GM12878 (cell line): ENCODE data around the gene IER5. TPM values are rescaled to one million over a fixed set of nuclear protein-coding genes. Genes with fewer than 3 reads are reported as not detected.

Source experiments
- ATAC-seq: fragments of 200-7000 bp; cut with Tn5 transposase; 3 replicates; pipeline ENCODE4 v1.9.1; 2020; ENCODE audit warnings: mild to moderate bottlenecking, moderate library complexity
- BruUV-seq: library from RNA; stranded (reverse); fragments of 400-500 nt; replicated peaks from 2 replicates; lab custom pipeline; 2021; lab: Mats Ljungman, UMichigan
- CTCF ChIA-PET: fragments of 300-600 bp; sonication (Branson Sonifier 250); formaldehyde crosslinking; extraction: SDS; loops from one replicate; lab custom pipeline; 2021; ENCODE audit warnings: inconsistent platforms; lab: Yijun Ruan, JAX
- POLR2A ChIA-PET: fragments of 350-600 bp; formaldehyde crosslinking; extraction: SDS; loops from one replicate; lab custom pipeline; 2021; ENCODE audit warnings: inconsistent platforms; lab: Charles Lee
- RAD21 ChIA-PET: fragments of 300-600 bp; sonication (Branson Sonifier 250); formaldehyde crosslinking; loops from one replicate; lab custom pipeline; 2023; ENCODE audit warnings: antibody characterized with exemption; ENCODE audit not compliant: unreplicated experiment; lab: Charles Lee
- SMC1A ChIA-PET: fragments of 300-600 bp; sonication (Branson Sonifier 250); formaldehyde crosslinking; loops from one replicate; lab custom pipeline; 2023; ENCODE audit not compliant: unreplicated experiment, uncharacterized antibody; lab: Charles Lee
- DNase-seq: peaks from one replicate; pipeline ENCODE4 v3.0.0-alpha.2; 2011; ENCODE audit warnings: low read depth, low spot score
- FAIRE-seq: peaks from 3 replicates; lab custom pipeline; 2011; peaks lifted over from hg19 to GRCh38; lab: Jason Lieb, UNC
- H2AFZ ChIP-seq: 2 replicates; pipeline ENCODE4 v1.6.0; 2011; ENCODE audit warnings: low read depth, low read length, control low read depth; ENCODE audit not compliant: control insufficient read depth
- H3K27ac ChIP-seq: 2 replicates; pipeline ENCODE4 v1.5.1; 2011; ENCODE audit warnings: control low read depth; ENCODE audit not compliant: control insufficient read depth, insufficient read depth
- H3K27me3 ChIP-seq, 2 experiments: replicated peaks in 1 of 2; 2 replicates each; pipeline versions ENCODE4 v1.6.0 to v1.6.1; 2011; ENCODE audit warnings: low read length in 1 of 2; ENCODE audit not compliant: control insufficient read depth in 2 of 2, insufficient read depth in 2 of 2
- H3K36me3 ChIP-seq, 2 experiments: 2 replicates each; pipeline ENCODE4 v1.5.1; 2011; ENCODE audit warnings: low read length in 1 of 2; ENCODE audit not compliant: control insufficient read depth in 2 of 2, insufficient read depth in 2 of 2
- H3K4me1 ChIP-seq: 2 replicates; pipeline ENCODE4 v1.6.1; 2011; ENCODE audit warnings: mild to moderate bottlenecking, low read length, moderate library complexity, mixed read lengths; ENCODE audit not compliant: control insufficient read depth, insufficient read depth
- H3K4me2 ChIP-seq: 2 replicates; pipeline ENCODE4 v1.6.0; 2011; ENCODE audit warnings: control low read depth; ENCODE audit not compliant: control insufficient read depth, insufficient read depth
- H3K4me3 ChIP-seq: fragments of 200-600 bp; sonication (generic); 2 replicates; pipeline ENCODE4 v1.5.1; 2016
- H3K79me2 ChIP-seq: 2 replicates; pipeline ENCODE4 v1.6.0; 2011; ENCODE audit warnings: low read length; ENCODE audit not compliant: control insufficient read depth, insufficient read depth
- H3K9ac ChIP-seq: 2 replicates; pipeline ENCODE4 v1.8.0; 2011; ENCODE audit warnings: low read length, control low read depth, mixed read lengths; ENCODE audit not compliant: control insufficient read depth, insufficient read depth
- H3K9me3 ChIP-seq: replicated peaks from 3 replicates; pipeline ENCODE4 v1.5.1; 2011; ENCODE audit warnings: mild to moderate bottlenecking, low read length; ENCODE audit not compliant: control insufficient read depth, insufficient read depth
- H4K20me1 ChIP-seq: 2 replicates; pipeline ENCODE4 v1.6.0; 2011; ENCODE audit not compliant: control insufficient read depth, insufficient read depth
- JUNB ChIP-seq: IDR thresholded peaks from 2 replicates; pipeline ENCODE4 v1.6.1; 2016; ENCODE audit warnings: antibody characterized with exemption, mild to moderate bottlenecking
- SPI1 ChIP-seq: IDR thresholded peaks from 2 replicates; pipeline ENCODE4 v1.6.1; 2011; ENCODE audit warnings: low read depth, mild to moderate bottlenecking, low read length, moderate library complexity, borderline replicate concordance; ENCODE audit not compliant: insufficient read depth
- ZZZ3 ChIP-seq: IDR thresholded peaks from 2 replicates; pipeline ENCODE4 v1.6.1; 2011; ENCODE audit warnings: low read depth; ENCODE audit not compliant: control insufficient read depth, insufficient read length
- WGBS: methylation state at CpG from one replicate; pipeline ENCODE4 v1.1.6; 2016; ENCODE audit warnings: low lambda C conversion rate; ENCODE audit not compliant: insufficient replicate concordance, insufficient coverage; ENCODE audit errors: missing lambda C conversion rate; 5-methylcytosine and 5-hydroxymethylcytosine counted together
- in situ Hi-C: fragments of 300-500 bp; cut with MboI; formaldehyde crosslinking; loops from 9 replicates; pipeline ENCODE4 v1.14.3; 2018; ENCODE audit warnings: mixed read lengths
- intact Hi-C: fragments of 100-400 bp; cut with micrococcal nuclease; formaldehyde crosslinking; loops from one replicate; pipeline ENCODE4 v1.14.2; 2022; ENCODE audit not compliant: unreplicated experiment
- polyA plus RNA-seq, 11 experiments: library from polyadenylated mRNA; depleted of rRNA in 4 of 11; unstranded in 6 of 11; stranded (reverse) in 5 of 11; fragments of >200 nt; fragmentation: Nextera tagmentation in 4 of 11; fragmentation: Illumina TruSeq in 1 of 11; extraction: Ambion mirVana in 4 of 11; extraction: Trizol in 1 of 11; gene quantifications; 1 replicate in 1 of 11; 2 replicates in 10 of 11; pipeline versions ENCODE4 v1.2.1 to v1.2.3, GENCODE V29; 2011 to 2016; ENCODE audit warnings: inconsistent platforms in 2 of 11, missing spikeins in 2 of 11, low read depth in 1 of 11
- total RNA-seq, 4 experiments: library from RNA; depleted of rRNA in 3 of 4; stranded (reverse); fragments of >200 nt in 3 of 4; fragmentation: Illumina TruSeq in 1 of 4; extraction: Trizol in 1 of 4; gene quantifications; 2 replicates each; pipeline versions ENCODE4 v1.2.1 to v1.2.3, GENCODE V29; 2013 to 2021
- TF ChIP-seq, protein P1 (sequence below): IDR thresholded peaks from 2 replicates; pipeline ENCODE4 v1.6.1; 2011; ENCODE audit warnings: borderline replicate concordance, low read depth, mild to moderate bottlenecking, moderate library complexity, low read length; ENCODE audit not compliant: insufficient read depth, poor library complexity, severe bottlenecking

IER5 gene
- total and polyA plus RNA-seq, 10 of the 15 experiments (the other 5 are each of a cell fraction or from before 2014, with no cell fraction given), result 4.3 to 75.2 (median 30.5) TPM

DNA sequence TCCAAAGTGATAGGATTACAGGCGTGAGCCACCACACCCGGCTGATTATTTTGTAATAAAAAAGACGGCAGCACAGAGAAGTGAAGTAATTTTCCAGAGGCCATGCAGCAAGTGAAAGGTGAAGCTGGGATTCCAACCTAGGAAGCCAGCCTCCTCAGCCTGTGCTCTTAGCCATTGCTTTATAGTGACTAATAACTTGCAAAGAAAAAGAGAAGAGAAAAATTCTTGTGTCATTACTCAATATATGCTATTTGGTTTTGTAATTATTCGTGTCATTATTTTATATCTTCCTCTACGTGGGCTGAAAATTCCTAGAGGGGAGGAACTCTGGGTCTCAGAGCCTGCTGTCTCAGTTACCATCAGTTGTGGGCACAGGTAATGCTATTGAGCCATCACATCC, 1.6 kb upstream of the IER5 start:
- H3K36me3 ChIP-seq, result peaks cover 0 to 6% of the 10 kb centered on the region in 2 experiments; a peak in 1 of 4 replicates
- no peaks in the 10 kb centered on the region for H3K27me3 ChIP-seq
- ChIA-PET POLR2A (interaction anchor here (0.6 to 10.4 kb wide), 8 partner anchors 17 to 65 kb away, joined by 3 to 142 read pairs (median 6); no protein-coding TSS in a partner anchor), RAD21 (interaction anchor here (0.7 to 26.9 kb wide), 13 partner anchors 9 to 205 kb away, joined by 3 to 966 read pairs (median 5); partner anchors contain the start of gene MR1), CTCF (interaction anchor here (1.0 to 38.4 kb wide), 6 partner anchors 11 to 82 kb away, joined by 3 to 1067 read pairs (median 7); no protein-coding TSS in a partner anchor), SMC1A (interaction anchor here (0.7 to 39.2 kb wide), 15 partner anchors 11 to 205 kb away, joined by 3 to 1399 read pairs (median 8); partner anchors contain the start of gene MR1)
- in situ Hi-C loops, result loop anchor here (5.0 kb wide), 1 partner anchor 50 kb away; no protein-coding TSS in a partner anchor
- no TSS peak for BruUV-seq
- H3K4me3 ChIP-seq, result peak overlapping the region; percentile 68; the same call in 1 of the 2 replicates
- H3K4me2 ChIP-seq, result peak overlapping the region; percentile 90; the same call in 1 of the 2 replicates
- DNase-seq, result no peak
- intact Hi-C loops, result loop anchor here (5.0 to 10.0 kb wide), 2 partner anchors 205 to 848 kb away; no protein-coding TSS in a partner anchor
- H2AFZ ChIP-seq, result no peak overlapping the region
- no peak for FAIRE-seq
- H4K20me1 ChIP-seq, result no peaks in the 10 kb centered on the region
- H3K9ac ChIP-seq, result no peak overlapping the region; the same call in 1 of the 2 replicates
- H3K4me1 ChIP-seq, result peaks cover 13% of the 10 kb centered on the region; the same call in 1 of the 2 replicates
- TF ChIP-seq, protein P1, sequence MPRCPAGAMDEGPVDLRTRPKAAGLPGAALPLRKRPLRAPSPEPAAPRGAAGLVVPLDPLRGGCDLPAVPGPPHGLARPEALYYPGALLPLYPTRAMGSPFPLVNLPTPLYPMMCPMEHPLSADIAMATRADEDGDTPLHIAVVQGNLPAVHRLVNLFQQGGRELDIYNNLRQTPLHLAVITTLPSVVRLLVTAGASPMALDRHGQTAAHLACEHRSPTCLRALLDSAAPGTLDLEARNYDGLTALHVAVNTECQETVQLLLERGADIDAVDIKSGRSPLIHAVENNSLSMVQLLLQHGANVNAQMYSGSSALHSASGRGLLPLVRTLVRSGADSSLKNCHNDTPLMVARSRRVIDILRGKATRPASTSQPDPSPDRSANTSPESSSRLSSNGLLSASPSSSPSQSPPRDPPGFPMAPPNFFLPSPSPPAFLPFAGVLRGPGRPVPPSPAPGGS, result peak; percentile 30
- no peak for TF ChIP-seq ZZZ3
- TF ChIP-seq SPI1, result peak; percentile 39; the same call in 1 of the 2 replicates
- TF ChIP-seq JUNB, result 0 out of 2 replicates have a peak, but pooled peaks have one; percentile 22
- H3K27ac ChIP-seq, result peak overlapping the region; percentile 47; the same call in 1 of the 2 replicates
- 43% methylated on average over 5 of the region's 5 CpGs for WGBS
- H3K79me2 ChIP-seq, result peaks cover 45% of the 10 kb centered on the region
- no peaks in the 10 kb centered on the region; the same call in 2 of the 3 replicates for H3K9me3 ChIP-seq
- ATAC-seq, result no peak
